Measurements from ENCODE around the gene SGMS1.
A peak's percentile ranks its signal among the peaks of the same experiment; 100 is the strongest.

Gene SGMS1

GRCh38 chr10:50610368-50610767 lies 13.4 kb downstream of the SGMS1 start:
- DNase-seq (ENCODE audit: low read depth) = no peak

- DNase-seq (ENCODE audit: low read depth) = no peak
Measured at GRCh38 chr10:50607356-50607925, 16.3 kb downstream of the SGMS1 start.

- no peak for DNase-seq (ENCODE audit: low read depth)
Measured at GRCh38 chr10:50605951-50606270, 17.8 kb downstream of the SGMS1 start.

GRCh38 chr10:50605269-50605950 lies 18.3 kb downstream of the SGMS1 start:
- DNase-seq (ENCODE audit: low read depth) = peak; percentile 84

GRCh38 chr10:50604809-50605208 lies 18.9 kb downstream of the SGMS1 start:
- DNase-seq (ENCODE audit: low read depth) = no peak

GRCh38 chr10:50604049-50604640 lies 19.6 kb downstream of the SGMS1 start:
- DNase-seq (ENCODE audit: low read depth) = no peak

- no peak for DNase-seq (ENCODE audit: low read depth)
Measured at GRCh38 chr10:50603151-50603850, 20.5 kb downstream of the SGMS1 start.

GRCh38 chr10:50601974-50602373 lies 21.8 kb downstream of the SGMS1 start:
- no peak for DNase-seq (ENCODE audit: low read depth)

GRCh38 chr10:50600831-50601477 lies 22.8 kb downstream of the SGMS1 start:
- DNase-seq (ENCODE audit: low read depth) = no peak

- DNase-seq (ENCODE audit: low read depth) = no peak
Measured at GRCh38 chr10:50600286-50600685, 23.5 kb downstream of the SGMS1 start.

- DNase-seq (ENCODE audit: low read depth) = no peak
Measured at GRCh38 chr10:50596897-50597296, 26.9 kb downstream of the SGMS1 start.

GRCh38 chr10:50596456-50596855 lies 27.3 kb downstream of the SGMS1 start:
- no peak for DNase-seq (ENCODE audit: low read depth)

- no peak for DNase-seq (ENCODE audit: low read depth)
Measured at GRCh38 chr10:50595785-50596184, 28.0 kb downstream of the SGMS1 start.

GRCh38 chr10:50593523-50594376 lies 30.0 kb downstream of the SGMS1 start:
- peak; percentile 62 for DNase-seq (ENCODE audit: low read depth)

GRCh38 chr10:50592961-50593418 lies 30.8 kb downstream of the SGMS1 start:
- no peak for DNase-seq (ENCODE audit: low read depth)

GRCh38 chr10:50590935-50591334 lies 32.8 kb downstream of the SGMS1 start:
- no peak for DNase-seq (ENCODE audit: low read depth)

- DNase-seq (ENCODE audit: low read depth) = no peak
Measured at GRCh38 chr10:50586740-50587088, 37.0 kb downstream of the SGMS1 start.

- no peak for DNase-seq (ENCODE audit: low read depth)
Measured at GRCh38 chr10:50585921-50586739, 37.6 kb downstream of the SGMS1 start.

GRCh38 chr10:50582766-50583762 lies 40.7 kb downstream of the SGMS1 start:
- DNase-seq (ENCODE audit: low read depth) = no peak

GRCh38 chr10:50582046-50582445 lies 41.7 kb downstream of the SGMS1 start:
- no peak for DNase-seq (ENCODE audit: low read depth)

Measured in GM04504 (cell line).